Calu3 (cell line): Measurements from ENCODE around the gene MAP6. TPM values are rescaled to one million over a fixed set of nuclear protein-coding genes. Genes with fewer than 3 reads are reported as not detected.
A peak's percentile ranks its signal among the peaks of the same experiment; 100 is the strongest.

Experiments
- BruUV-seq: library from RNA; stranded (reverse); fragments of 400-500 nt; replicated peaks from 2 replicates; lab custom pipeline; 2021; lab: Mats Ljungman, UMichigan
- CTCF ChIA-PET: fragments of 300-600 bp; sonication (Branson Sonifier 250); formaldehyde crosslinking; loops from one replicate; lab custom pipeline; 2022; ENCODE audit warnings: antibody characterized with exemption; lab: Charles Lee
- DNase-seq: peaks from one replicate; pipeline ENCODE4 v3.0.0; 2022
- H3K27ac Mint-ChIP-seq: one replicate; pipeline ENCODE4 v1.8.0; 2022; ENCODE audit warnings: mixed read lengths; ENCODE audit not compliant: unreplicated experiment
- H3K27me3 Mint-ChIP-seq: one replicate; pipeline ENCODE4 v1.8.0; 2022; ENCODE audit warnings: mixed read lengths; ENCODE audit not compliant: unreplicated experiment
- H3K36me3 Mint-ChIP-seq: one replicate; pipeline ENCODE4 v1.8.0; 2022; ENCODE audit warnings: mild to moderate bottlenecking, moderate library complexity, mixed read lengths; ENCODE audit not compliant: insufficient read depth, unreplicated experiment
- H3K4me1 Mint-ChIP-seq: one replicate; pipeline ENCODE4 v1.8.0; 2022; ENCODE audit warnings: mild to moderate bottlenecking, low read depth, mixed read lengths; ENCODE audit not compliant: unreplicated experiment
- H3K4me3 Mint-ChIP-seq: one replicate; pipeline ENCODE4 v1.8.0; 2022; ENCODE audit warnings: mild to moderate bottlenecking, low read depth, moderate library complexity, mixed read lengths; ENCODE audit not compliant: unreplicated experiment
- H3K9me3 Mint-ChIP-seq: one replicate; pipeline ENCODE4 v1.8.0; 2022; ENCODE audit warnings: low read depth, mixed read lengths; ENCODE audit not compliant: unreplicated experiment
- CTCF ChIP-seq: fragments of 200-600 bp; IDR thresholded peaks from one replicate; pipeline ENCODE4 v1.8.0; 2022; ENCODE audit warnings: antibody characterized with exemption; ENCODE audit not compliant: unreplicated experiment
- intact Hi-C: fragments of 100-400 bp; cut with micrococcal nuclease; formaldehyde crosslinking; loops from one replicate; pipeline ENCODE4 v1.10.0; 2022; ENCODE audit not compliant: unreplicated experiment
- total RNA-seq: library from RNA; stranded (reverse); gene quantifications from 2 replicates; pipeline ENCODE4 v1.2.3, GENCODE V29; 2022

The MAP6 gene
- total RNA-seq, 1 experiment from 2014 or later = not detected

GRCh38 chr11:75631086-75631730 is 37.6 kb downstream of the MAP6 start:
- TF ChIP-seq CTCF = no peak
- H3K27ac Mint-ChIP-seq = no peak overlapping the region
- BruUV-seq = no TSS peak
- no peak for DNase-seq
- CTCF ChIA-PET = no interaction called here
- no peaks in the 10 kb centered on the region for H3K4me1 Mint-ChIP-seq
- H3K4me3 Mint-ChIP-seq = no peak overlapping the region
- H3K9me3 Mint-ChIP-seq = no peaks in the 10 kb centered on the region
- peaks cover 71% of the 10 kb centered on the region for H3K27me3 Mint-ChIP-seq
- intact Hi-C loops = no loop called here
- no peaks in the 10 kb centered on the region for H3K36me3 Mint-ChIP-seq

GRCh38 chr11:75627906-75628668 is 40.8 kb downstream of the MAP6 start:
- H3K27me3 Mint-ChIP-seq = peaks cover 51% of the 10 kb centered on the region
- H3K27ac Mint-ChIP-seq = no peak overlapping the region
- no peak for TF ChIP-seq CTCF
- no peak overlapping the region for H3K4me3 Mint-ChIP-seq
- H3K9me3 Mint-ChIP-seq = no peaks in the 10 kb centered on the region
- CTCF ChIA-PET = interaction anchor here (0.7 to 1.4 kb wide), 2 partner anchors 23 to 64 kb away, joined by 3 read pairs; no protein-coding TSS in a partner anchor
- intact Hi-C loops = no loop called here
- DNase-seq = no peak
- H3K4me1 Mint-ChIP-seq = no peaks in the 10 kb centered on the region
- no TSS peak for BruUV-seq
- no peaks in the 10 kb centered on the region for H3K36me3 Mint-ChIP-seq

- Mint-ChIP-seq H3K4me1 (no peaks in the 10 kb centered on the region), H3K27ac (no peak overlapping the region), H3K36me3 (no peaks in the 10 kb centered on the region), H3K9me3 (no peaks in the 10 kb centered on the region), H3K4me3 (no peak overlapping the region), H3K27me3 (peaks cover 40% of the 10 kb centered on the region)
- intact Hi-C loops = no loop called here
- no TSS peak for BruUV-seq
- TF ChIP-seq CTCF = no peak
- no peak for DNase-seq
- CTCF ChIA-PET = interaction anchor here (0.7 kb wide), 1 partner anchor 24 kb away, joined by 3 read pairs; no protein-coding TSS in a partner anchor
These were observed 41.8 kb downstream of the MAP6 start for GRCh38 chr11:75626889-75627529.

- no peak overlapping the region for H3K27ac Mint-ChIP-seq
- no peak for TF ChIP-seq CTCF
- H3K4me3 Mint-ChIP-seq = no peak overlapping the region
- H3K9me3 Mint-ChIP-seq = no peaks in the 10 kb centered on the region
- CTCF ChIA-PET = no interaction called here
- DNase-seq = peak; percentile 5
- H3K27me3 Mint-ChIP-seq = peaks cover 32% of the 10 kb centered on the region
- H3K4me1 Mint-ChIP-seq = no peaks in the 10 kb centered on the region
- BruUV-seq = no TSS peak
- no peaks in the 10 kb centered on the region for H3K36me3 Mint-ChIP-seq
- intact Hi-C loops = no loop called here
These were observed 42.6 kb downstream of the MAP6 start for GRCh38 chr11:75625991-75626888.
